Hematopoietic multipotent progenitor cell treated with erythropoietin and hydrocortisone succinate and interleukin-3 and kit ligand, for 17 days (in vitro differentiated cells): ENCODE data around the gene DSG2.

Source experiments
- DNase-seq: peaks from one replicate; pipeline ENCODE4 v3.0.0-alpha.2; 2015; ENCODE audit warnings: low spot score

The DSG2 gene

DNA sequence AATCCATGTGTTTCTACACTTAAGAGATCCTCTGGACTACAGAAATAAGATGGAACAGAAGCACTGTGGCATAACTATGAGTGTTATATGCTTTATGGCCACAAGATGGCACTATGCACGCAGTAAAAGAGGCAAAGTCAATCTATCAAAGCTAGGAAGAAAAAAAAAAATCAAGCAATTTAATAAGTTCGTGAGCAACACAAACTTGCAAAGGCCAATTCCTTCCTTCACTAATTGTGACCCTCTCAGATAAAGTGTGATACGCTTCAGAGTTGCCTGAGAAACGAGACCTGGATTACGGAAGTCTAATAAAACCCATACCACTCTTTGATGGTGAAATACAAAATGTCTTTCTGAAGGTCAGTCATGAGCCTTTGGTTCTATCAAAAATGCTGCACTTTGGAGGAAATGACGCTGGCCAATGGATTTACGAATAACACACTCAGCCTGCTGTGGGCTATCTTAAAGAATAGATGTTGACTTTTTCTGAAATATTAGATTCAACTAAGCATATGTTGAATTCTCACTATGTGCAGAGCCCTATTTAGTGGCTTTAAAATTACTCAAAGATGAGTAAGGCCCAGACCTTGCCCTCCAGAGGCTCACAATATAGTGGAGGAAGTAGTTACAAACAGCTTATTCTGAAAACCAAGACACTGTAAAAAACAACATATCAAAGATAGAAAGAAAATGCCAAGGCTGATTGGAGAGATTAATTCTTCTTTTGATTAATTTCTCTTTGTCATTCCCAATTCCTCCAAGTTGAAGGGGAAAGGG is 58.2 kb downstream of the DSG2 start:
- peak; percentile 60 for DNase-seq

DNA sequence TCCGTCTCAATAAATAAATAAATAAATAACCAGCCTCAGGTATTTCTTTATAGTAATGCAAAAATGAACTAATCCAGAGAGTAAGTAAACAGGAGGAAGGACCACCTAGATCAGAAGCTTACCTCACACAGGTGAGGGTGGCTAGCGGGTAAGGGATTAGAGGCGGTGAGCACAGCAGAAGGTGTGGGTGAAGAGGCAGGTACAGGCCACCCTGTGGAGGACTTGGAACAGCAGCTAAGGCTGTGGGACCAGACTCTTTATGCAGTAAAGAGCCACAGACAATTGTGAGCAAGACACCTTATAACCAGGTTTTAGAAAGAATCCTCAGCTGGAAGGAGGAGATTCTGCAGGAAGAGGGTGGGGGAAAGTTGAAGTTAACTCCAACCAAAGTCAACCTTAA is 59.5 kb downstream of the DSG2 start:
- DNase-seq = no peak

DNA sequence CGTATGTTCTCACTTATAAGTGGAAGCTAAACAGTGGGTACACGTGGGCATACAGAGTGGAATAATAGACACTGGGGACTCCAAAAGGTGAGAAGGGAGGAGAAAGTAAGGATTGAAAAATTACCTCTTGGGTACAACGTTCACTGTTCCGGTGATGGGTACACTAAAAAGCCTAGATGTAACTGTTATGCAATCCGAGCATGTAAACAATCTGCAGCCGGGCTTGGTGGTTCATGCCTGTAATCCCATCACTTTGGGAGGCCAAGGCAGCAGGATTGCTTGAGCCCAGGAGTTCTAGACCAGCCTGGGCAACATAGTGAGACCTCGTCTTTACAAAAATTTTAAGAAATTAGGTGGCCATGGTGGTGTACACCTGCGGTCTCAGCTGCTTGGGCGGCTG is 60.6 kb downstream of the DSG2 start:
- no peak for DNase-seq

DNA sequence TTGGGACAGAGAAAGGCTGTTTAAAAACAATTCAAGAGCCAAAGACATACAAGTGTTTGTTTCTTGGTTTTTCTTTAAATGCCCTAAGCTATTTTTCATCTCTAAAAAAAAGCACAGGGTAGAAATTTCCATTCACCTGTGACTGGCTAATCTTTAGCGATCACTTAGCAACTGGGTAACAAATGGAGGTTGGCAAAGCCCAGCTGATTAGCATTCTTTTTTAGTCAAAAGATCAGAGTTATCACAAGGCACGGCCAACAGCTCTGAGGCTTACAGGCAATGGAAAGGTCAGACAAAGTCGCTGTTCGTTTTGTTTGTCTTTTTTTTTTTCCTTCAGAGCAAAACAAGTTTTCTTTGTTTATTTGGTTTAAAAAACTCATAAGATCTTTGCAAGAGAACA is 64.7 kb downstream of the DSG2 start:
- no peak for DNase-seq

DNA sequence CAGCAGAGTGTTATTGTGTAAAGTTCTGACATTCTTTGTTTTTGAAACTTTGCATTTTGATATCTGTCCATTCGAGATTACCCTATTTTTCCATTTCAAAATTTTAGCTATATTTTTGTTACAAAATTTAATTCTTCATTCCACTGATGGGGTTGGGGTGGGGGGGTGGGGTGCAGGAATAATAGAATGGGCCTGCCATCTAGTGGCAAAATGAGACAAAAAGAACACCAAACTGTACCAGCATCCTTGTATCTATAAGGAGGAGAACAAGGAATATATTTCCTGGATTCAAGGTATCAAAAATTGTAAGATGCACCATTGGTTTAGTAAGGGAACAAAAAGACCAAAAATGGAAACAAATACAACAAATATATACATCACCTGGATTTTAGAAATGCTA is 65.8 kb downstream of the DSG2 start:
- DNase-seq = no peak

DNA sequence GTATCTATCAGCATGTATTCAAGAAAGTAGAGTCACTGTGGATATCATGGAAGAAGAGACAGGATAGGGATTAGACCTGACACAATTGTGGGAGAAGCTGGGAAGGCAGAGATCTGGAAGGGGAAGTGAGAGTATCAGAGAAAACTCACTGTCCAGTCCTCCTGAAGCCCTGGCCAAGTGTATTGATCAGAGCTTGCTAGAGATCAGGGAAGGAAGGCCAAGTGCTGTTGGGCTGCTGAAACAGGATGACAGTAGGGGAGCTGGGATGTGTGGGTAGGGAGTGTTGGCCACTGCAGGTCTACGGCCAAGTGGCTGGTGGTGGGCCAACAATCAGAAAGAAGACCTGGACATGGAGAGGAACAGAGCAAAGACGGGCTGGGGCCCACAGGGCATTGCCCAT is 67.4 kb downstream of the DSG2 start:
- DNase-seq = no peak

DNA sequence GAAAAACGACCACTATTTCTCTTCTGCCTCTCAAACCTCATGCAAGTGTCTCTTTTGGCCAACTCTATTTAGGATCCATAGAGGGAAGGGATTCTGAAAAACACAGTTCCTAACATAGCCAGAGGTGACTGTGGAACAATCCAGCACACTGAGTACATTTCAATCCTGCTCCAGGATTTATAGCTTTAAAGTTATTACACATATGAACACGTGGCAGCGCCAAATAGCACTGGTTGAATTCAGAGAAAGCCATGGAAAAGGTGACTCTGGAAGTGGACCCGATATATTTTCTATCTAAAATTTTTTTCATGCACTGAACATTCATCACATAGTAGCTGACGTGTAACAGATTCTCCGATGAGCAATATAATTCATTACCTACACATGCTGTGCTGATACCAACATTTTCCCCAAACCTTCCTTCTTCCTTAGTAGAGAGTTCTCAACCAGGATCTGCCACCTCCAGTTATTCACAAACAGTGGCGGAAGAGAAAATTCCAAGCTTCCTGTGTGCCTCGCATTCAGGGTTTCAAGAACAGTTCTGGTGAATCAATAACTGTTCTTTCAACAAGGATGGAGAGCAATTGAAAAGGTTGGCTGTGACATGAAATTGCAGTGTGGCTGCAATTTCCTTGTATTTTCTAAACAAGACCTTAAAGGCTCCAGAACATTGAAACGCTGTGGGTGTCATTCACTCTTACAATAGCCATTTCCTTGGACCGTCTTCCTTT is 68.0 kb downstream of the DSG2 start:
- no peak for DNase-seq

DNA sequence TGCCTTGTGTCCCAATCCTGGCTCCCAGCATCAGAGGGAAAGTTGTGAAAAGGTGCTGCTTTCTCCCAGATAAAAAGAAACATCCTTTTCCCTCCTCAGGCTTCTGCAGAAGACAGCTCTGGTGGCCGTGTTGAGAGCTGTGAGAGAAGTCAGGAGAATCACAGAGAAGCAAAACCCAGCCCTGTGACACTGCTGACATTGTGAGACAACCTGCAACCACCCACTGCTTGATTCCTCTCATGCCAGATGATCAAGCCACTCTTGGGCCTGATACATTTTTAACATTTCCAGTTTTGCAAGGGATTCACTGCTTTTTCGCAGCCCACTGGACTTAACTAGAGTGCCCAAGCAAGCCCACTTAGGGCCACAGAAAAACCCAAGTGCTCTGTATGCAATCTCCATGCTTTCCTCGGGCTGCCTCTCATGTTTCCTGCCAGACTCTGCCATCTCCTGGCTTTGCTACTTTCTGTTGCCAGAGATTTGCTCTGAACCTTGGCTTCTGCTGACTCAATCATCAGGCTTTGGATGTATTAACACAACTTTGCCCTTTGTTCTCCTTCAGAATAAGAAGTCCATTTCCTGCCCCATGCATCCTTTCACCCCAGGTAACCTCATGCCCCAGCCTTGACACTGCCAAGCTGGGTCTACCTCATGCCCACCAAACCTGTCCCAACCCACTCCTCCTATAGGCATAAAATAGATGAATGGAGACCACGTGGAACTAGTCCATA is 68.8 kb downstream of the DSG2 start:
- DNase-seq = no peak

DNA sequence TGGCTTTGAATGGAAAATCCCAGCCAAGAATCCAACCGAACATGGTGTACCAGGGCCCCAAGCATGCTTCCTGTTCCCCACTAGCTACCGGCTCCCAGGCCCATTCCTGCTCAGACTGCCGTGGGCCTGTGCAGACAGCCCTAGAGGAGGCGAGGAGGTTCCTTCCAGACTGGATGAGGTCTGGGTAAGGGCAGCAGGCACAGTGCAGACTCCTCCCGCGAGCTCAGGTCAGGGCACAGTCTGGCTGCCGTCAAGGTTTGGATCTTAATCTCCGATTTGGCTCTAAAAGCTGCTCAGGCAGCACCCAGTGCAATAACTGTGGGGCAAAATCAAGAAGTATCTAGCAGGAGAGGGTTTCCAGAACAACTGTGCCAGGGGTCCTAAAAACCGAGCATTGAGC is 74.4 kb downstream of the DSG2 start:
- DNase-seq = no peak

DNA sequence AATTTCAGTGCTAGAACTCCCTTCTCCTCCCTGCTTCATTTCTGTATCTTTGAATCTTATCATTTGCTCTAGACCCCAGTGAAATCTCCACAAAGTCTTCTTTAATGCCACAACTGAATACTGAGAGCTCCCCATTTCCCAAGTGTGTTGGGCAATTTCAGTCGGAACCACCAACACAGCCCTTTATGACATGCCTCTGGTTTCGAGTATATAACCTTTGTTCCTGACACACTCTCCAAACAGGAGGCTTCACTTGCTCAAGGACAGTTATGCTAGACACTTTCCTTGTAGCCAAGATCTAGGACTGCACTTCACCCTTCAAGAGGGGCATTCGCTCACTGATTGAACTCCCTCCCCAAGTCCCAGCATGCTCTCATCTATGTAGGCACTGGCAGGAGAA is 75.1 kb downstream of the DSG2 start:
- DNase-seq = no peak

DNA sequence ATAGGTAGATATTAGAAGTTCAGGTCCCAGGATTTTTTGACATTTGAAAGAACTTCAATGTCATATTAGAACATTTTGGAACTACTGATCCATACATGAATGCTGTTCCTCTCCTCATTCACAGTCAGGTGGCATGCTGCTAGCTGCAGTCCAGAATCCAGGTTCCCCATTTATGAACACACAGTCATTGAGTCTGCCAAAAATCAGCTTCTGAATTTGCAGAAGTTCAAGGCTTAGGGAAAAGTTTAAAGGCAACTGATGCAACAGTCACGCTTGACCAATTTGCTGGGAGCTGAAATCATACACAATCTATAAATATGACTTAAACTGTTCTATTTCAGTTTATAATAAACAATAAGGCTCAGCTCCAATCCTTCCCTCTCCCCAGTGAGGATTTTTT is 76.4 kb downstream of the DSG2 start:
- no peak for DNase-seq

DNA sequence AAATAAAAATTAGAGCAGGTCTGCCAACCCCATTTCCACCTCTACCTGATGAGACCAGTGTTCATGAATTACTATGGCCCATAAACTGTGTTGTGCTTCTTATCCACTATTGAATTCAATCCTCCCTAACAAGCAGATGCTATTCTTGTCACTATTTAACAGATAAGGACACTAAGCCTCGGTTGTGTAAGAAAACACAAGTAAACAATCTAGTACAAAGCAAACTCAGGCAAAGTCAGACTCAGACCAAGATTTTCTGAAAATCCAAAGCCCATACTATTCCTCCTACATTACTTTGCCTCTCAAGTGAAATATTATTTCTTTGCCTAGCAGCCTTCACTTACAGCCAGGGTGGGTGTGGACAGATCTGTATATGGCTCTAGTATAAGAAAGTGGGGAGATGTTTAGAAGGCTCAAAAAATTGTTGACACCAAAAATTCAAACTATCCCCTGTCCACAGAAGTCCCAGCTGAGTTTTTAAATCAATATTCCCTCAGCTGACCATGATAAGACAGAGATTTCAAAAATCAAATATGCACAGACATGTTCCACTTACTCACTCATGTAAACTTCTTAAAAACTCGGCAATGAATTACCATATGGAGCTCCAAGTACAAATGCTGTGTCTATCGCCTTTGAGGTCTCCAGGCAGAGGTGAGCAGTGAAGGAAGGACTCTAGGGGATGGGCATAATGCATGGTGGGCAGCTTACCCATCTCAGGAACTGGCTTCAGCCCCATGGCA is 77.7 kb downstream of the DSG2 start:
- no peak for DNase-seq

DNA sequence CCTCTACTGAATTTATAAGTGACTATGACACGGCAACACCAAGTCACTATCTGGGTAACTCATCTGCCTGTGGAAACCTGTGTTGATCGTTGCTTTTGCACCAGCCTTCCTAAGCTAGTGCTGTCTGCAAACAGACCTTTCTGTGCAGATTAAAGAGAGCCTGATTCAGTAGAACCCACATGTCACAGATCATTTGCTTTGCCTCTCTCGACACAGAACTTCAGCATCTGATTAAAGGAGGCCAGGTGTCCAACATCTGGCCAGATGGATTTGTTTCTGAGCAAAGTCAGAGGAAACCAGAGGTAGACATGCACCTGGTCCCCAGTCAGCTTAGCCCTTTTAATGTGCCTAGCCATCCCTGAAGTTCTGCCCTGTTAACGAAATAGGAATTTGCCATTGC is 78.7 kb downstream of the DSG2 start:
- no peak for DNase-seq

DNA sequence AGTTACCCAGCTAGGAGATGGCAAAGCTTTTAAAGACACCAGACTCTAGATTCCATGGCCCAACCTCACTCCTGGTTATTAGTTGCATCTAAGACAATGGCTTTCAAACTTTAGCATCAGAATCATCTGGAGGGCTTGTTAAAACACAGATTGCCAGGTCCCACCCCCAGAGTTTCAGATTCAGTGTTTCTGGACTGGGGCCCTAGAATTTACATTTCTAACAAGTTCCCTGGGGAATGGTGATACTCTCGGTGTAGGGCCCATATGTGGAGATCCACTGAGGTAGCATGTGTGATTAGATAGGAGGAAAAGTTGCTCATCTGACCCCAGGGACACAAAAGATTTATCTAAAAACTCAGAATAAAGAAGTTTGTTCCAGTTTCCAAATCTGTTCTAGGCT is 79.2 kb downstream of the DSG2 start:
- DNase-seq = no peak

DNA sequence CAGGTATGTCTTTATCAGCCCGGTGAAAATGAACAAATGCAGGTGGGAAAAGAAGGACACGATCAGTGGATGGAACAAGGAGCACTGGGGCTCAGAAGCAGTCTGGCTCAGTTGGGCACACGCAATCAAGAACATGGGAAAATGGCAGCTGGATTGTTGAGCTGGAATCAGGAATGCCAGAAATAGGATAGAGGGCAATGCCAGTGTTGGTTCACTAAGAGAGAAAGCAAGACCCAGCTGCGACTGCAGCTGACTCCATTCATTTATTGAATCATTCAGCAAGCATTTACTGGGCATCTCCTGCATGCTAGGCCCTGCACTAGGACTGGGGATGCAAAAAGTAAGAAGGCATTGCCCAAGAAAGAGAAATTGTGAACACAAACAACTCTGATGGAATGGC is 80.1 kb downstream of the DSG2 start:
- no peak for DNase-seq

DNA sequence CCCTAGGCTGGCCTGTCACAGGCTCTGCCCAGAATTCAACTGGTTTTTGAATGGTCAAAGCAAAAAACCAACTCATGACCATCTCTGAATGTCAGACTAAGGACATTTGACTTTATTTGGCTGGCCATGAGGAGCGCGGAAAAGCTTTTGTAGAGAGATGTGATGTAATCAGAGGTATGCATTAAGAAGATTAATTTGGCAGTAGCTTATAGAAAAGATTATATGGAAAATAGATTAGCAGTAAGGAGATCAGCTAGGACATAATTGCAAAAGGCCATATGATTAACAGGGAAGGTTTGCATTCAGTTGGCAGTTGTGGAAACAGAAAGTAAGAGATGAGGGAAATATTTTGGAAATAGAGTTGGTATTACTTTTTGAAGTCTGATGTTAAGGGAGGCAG is 81.4 kb downstream of the DSG2 start:
- no peak for DNase-seq

DNA sequence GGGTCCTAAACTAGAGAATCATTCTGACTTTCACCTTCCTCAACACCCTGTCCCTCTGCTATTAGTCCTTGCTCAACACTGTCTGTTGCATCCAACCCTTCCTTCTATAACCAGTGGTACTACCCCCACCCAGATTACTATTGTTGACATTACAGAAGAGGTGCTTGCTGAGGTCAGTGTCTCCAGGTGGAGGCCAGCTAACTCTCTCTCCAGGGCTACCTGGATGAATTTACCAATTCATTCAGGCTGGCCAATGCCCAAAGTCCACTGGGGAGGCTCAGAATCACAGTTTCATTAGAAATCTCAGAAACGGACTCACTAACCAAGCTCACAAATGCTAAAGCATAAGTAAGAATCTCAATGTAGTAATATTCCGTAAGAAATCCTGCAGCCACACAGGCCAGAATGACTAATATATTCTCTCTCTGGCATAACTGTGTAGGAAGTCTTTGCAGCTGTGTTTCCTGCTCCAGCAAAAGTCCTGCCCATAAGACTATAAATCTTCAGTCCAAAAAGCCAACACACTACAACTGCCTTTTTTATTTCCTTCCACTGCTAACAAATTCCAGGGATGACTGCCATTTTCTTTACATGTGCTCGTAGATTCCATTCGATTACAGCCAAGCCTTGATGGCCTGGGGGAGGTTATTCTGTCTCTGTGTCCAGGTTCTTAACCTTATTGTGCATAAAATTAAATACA is 83.7 kb downstream of the DSG2 start:
- DNase-seq = no peak

DNA sequence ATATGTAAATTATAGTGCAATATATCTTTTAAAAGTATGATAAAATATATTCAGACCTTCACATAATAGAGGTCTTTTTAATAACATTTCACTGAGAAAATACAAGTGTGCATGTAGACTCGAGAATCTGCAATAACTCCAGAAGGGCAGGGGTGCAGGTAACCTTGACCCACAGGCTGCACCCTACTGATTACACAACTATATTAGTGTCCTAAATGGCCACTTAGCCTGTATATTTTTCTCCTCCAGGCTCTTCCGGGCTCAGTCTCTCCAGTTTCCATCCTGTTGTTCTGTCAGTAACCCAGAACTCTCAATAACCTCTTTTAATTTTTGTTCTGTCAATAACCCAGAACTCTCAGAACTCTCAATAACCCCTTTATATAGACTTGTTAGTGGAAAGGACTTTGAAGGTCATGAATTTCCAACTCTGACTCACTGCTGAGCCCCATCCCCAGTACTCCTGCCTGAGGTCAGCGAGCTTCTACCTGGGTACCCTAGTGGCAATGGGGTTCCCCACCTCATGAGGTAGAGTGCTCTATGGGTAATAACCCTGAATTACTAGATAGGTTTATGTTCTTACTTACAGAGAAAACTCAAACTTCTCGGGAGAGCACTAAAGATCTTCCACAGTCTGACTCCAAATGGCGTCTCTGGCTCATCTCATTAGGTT is 85.3 kb downstream of the DSG2 start:
- DNase-seq = no peak

DNA sequence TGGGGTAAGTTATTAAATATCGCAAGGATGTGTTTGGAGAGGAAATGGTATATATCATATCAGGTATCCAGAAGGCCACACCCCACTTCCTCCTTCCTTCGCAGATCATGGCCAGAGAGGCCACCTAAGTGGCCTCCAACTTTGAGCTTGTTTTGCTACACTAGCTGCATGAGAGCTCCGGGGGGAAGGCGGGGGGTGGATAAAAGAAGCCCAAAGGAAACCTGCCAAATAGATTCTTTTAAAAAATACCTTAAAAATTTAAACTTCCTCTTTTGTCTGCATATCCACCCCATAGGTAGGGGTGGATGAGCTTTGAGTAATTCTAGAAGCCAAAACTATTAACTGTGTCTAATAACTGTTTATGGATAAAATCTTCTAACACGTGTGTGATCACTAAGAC is 88.0 kb downstream of the DSG2 start:
- no peak for DNase-seq

DNA sequence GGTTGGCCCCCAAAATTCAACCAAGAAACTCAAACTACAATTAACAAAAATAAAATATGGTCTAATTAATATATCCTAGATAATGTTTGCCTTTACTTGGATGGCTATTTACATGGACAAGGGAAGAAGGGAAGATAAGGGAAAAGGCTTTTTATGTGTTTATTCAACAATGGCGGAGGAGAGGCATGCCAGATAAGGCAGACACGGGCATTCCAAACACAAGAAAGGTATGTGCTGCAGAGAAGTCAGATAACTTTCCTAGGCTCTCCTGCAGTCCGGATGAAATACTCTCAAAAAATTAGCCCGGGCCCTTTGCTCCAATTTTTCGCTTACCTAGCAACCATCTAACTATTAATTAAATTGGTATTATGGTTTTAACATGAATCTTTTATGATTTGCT is 88.6 kb downstream of the DSG2 start:
- no peak for DNase-seq

DNA sequence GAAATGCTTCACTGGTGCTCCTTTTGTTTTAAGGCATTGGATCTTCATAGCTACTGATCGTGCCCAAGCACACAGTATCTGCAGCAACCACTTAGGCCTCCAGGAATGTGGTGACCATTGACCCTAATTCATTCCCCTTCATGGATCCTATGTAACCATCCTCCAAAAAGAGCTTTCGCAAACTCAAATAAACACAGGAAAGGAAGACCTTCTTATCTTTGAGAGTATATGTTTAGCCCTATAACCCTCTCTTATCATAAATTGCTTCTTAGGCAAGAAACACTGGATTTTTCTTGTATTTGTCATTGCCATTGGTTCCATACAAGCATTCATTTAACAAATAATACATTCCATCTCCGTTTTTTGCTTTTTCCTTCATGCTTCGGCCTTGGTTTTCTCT is 89.6 kb downstream of the DSG2 start:
- DNase-seq = no peak
